Measurements from ENCODE around the gene LMBR1. TPM values are rescaled to one million over a fixed set of nuclear protein-coding genes. Genes with fewer than 3 reads are reported as not detected.

Gene LMBR1
- total RNA-seq, 1 experiment from 2014 or later: 80.8 TPM

DNA sequence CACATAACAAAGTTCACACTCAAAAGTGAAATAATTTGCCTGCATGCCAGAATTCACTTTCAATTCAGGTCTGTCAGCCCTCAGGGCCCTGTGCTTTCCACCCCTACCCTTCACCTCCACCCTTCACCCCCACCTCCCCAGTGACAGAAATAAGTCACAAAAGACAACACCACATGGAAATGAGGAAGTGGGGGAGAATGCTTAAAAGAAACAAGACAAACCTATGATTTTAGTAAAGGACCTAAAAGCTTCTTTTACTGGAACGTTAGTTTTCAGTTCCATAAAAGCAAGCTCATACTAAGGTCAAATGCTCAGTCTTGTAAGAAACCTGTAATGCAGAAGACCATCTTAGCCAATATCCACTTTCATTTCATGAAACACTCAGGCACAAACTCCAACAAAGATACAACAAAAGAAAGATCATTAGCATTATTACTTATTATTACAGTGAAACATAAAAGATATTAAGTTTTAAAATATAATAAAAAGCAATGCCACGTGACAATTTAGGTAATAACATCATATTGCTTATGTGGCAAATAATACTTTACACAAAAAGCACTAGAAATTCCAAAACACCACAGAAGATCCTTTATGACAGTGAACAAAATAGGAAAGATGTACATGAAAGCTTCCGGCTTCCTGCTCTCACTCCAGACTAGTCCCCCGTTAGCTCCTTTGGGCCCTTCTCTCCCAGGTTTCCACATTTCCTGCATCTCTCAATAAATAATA is 112.1 kb downstream of the LMBR1 start:
- no peak overlapping the region for H3K4me3 ChIP-seq
- no peaks in the 10 kb centered on the region for H3K9me3 ChIP-seq (replicated peaks)
- H3K4me1 ChIP-seq: no peaks in the 10 kb centered on the region
- H3K36me3 ChIP-seq: no peaks in the 10 kb centered on the region
- no peaks in the 10 kb centered on the region for H3K27me3 ChIP-seq
- no peak for DNase-seq
- H3K27ac ChIP-seq: no peak overlapping the region

DNA sequence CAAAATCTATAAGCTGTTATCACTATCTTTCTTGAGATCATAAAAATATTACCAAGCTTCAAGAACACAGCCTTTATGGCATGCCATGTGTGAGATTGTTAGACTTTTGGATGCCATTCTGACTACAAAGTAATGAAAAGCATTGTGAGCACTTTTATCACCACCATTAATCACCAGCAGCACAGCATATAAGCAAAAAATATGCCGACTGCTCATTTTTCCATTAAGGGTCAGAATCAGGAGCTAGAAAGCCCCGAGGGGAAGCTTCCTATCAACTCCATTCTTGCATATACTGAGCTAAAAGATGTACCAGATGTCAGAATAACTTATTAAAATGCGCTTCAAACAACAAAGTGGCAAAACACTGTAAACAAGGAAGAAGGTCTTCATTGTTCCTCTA is 114.3 kb downstream of the LMBR1 start:
- no peak overlapping the region for H3K27ac ChIP-seq
- H3K4me1 ChIP-seq: no peaks in the 10 kb centered on the region
- DNase-seq: no peak
- no peaks in the 10 kb centered on the region for H3K27me3 ChIP-seq
- H3K4me3 ChIP-seq: no peak overlapping the region
- H3K9me3 ChIP-seq (replicated peaks): no peaks in the 10 kb centered on the region
- H3K36me3 ChIP-seq: no peaks in the 10 kb centered on the region

DNA sequence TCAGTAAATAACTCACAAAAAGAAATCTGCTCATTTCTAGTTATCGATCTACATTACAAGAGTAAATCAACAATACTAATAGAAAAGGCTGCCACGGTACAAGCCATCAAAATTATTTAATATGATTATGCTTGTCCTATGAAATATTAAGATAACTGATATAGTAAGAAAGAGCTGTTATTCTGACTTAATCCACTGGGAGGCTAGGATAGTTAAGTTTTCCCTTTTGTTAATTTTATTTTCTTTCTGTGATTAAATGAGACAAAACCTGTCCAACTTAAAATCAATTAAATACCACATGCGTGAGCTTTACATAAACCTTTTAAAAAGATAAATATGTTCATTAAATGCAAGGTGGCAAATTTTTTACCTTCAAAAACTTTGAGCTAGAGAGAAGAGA is 114.8 kb downstream of the LMBR1 start:
- DNase-seq: no peak
- Histone ChIP-seq H3K27ac (no peak overlapping the region), H3K27me3 (no peaks in the 10 kb centered on the region), H3K4me3 (no peak overlapping the region), H3K36me3 (no peaks in the 10 kb centered on the region), H3K9me3 (replicated peaks) (no peaks in the 10 kb centered on the region), H3K4me1 (no peaks in the 10 kb centered on the region)

DNA sequence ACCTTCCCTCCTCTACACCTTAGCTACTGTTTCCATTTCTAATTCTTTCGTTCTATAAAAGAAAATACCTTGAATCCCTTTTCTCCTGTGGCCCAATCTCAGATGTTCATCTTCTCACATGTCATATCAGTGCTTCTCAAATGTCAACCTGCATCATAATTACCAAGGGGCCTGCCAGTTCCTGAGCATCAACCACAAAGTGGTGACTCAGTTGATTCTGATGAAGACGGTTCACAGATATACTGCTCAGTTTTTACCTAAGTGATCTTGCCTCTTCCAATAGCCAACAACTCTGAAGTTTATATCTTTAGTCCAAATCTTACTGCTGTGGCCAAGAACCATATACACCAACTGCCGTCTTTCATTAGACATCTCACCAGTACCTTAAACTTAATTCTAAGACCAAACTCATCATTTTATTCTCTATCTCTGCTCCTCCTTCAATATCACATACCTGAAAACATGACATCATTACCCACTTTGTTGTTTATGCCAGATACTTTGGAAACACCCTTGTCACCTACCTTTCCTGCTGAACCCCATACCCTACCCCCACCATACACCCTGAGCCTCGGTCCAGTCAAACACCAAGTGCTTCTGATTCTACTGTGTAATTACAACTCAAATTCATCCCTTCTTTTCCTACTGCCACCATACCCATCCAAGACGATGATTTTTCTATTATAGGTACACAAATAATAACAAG is 115.5 kb downstream of the LMBR1 start:
- Histone ChIP-seq H3K9me3 (replicated peaks) (no peaks in the 10 kb centered on the region), H3K4me1 (no peaks in the 10 kb centered on the region), H3K27me3 (no peaks in the 10 kb centered on the region), H3K36me3 (no peaks in the 10 kb centered on the region), H3K27ac (no peak overlapping the region), H3K4me3 (no peak overlapping the region)
- no peak for DNase-seq

DNA sequence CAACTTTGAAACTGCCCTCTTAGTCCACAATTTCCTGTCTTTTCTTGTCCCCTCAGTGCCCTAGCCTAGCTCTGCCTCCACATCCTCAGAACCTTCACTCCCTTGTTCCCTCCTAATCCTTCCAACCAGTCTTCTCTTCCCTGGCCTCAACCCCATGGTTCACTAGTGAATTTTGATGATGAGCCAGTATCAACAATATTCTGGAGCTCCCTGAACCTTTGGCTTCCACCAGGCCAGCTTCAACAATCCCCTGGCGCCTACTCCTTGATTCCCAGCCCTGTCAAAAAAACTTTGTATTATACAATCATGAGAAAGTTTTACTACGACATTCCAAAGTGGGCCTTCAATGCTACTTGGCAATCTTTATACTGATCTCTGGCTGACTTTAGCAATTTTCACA is 116.5 kb downstream of the LMBR1 start:
- Histone ChIP-seq H3K27me3 (no peaks in the 10 kb centered on the region), H3K9me3 (replicated peaks) (no peaks in the 10 kb centered on the region), H3K4me3 (no peak overlapping the region), H3K27ac (no peak overlapping the region), H3K36me3 (no peaks in the 10 kb centered on the region), H3K4me1 (no peaks in the 10 kb centered on the region)
- no peak for DNase-seq

DNA sequence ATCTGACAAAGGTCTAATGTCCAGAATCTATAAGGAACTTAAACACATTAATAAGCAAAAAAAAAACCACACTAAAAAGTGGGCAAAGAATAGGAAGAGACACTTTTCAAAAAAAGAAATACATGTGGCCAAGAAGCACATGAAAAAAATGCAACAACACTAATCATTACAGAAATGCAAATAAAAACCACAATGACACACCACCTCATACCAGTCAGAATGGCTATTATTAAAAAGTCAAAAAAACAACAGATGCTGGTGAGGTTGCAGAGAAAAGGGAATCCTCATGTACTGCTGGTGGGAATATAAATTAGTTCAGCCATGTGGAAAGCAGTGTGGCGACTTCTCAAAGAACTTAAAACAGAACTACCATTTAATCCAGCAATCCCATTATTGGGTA is 119.0 kb downstream of the LMBR1 start:
- H3K4me1 ChIP-seq: no peaks in the 10 kb centered on the region
- no peak for DNase-seq
- no peaks in the 10 kb centered on the region for H3K36me3 ChIP-seq
- no peaks in the 10 kb centered on the region for H3K9me3 ChIP-seq (replicated peaks)
- no peak overlapping the region for H3K4me3 ChIP-seq
- H3K27ac ChIP-seq: no peak overlapping the region
- no peaks in the 10 kb centered on the region for H3K27me3 ChIP-seq

DNA sequence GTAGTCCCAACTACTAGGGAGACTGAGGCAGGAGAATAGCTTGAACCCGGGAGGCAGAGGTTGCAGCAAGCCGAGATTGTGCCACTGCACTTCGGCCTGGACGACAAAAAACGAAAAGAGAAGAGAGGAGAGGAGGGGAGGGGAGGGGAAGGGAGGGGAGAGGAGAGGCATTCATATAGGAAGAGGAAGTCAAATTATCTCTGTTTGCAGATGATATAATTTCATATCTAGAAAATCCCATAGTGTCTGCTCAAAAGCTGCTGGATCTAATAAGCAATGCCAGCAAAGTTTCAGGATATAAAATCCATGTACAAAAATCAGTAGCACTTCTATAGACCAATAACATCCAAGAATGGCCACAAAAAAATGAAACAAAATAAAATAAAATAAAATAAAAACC is 120.3 kb downstream of the LMBR1 start:
- H3K9me3 ChIP-seq (replicated peaks): no peaks in the 10 kb centered on the region
- no peak for DNase-seq
- no peaks in the 10 kb centered on the region for H3K27me3 ChIP-seq
- no peak overlapping the region for H3K27ac ChIP-seq
- H3K36me3 ChIP-seq: no peaks in the 10 kb centered on the region
- H3K4me3 ChIP-seq: no peak overlapping the region
- H3K4me1 ChIP-seq: no peaks in the 10 kb centered on the region

DNA sequence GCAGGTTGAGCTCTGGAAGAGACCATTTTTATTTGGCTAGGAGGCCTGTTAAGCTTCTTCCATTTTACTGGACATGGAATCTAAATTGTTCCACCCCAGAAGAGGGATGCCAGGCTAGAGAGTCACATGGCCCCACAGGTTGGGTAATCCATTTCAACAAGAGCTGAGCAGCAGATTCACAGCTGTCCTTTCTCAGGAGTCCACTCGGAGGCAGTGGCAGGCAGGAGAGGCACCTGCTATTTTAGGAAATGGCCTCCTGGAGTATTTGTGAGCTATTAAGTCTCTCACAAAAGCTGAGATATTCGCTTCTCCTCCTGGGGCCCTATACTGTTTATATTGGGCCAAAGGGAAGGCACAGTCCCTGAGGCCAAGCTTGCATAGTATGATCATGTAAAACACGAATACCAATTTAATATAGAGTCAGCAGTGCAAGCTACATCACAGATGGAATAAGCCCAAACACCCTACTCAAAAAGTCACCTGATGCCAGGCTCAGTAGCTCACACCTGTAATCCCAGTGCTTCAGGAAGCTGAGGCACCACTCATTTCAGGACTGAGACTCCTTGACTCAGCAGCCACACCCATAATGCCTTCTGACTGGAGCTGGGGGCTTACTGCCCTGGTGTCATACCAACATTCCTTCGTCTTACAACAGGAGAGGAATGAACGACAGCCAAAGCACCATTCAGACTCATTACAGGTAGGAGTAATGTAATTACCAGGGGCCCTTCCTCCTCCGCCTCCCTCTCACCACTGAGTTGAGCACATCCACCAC is 124.1 kb downstream of the LMBR1 start:
- Histone ChIP-seq H3K9me3 (replicated peaks) (no peaks in the 10 kb centered on the region), H3K27ac (no peak overlapping the region), H3K36me3 (no peaks in the 10 kb centered on the region), H3K4me1 (no peaks in the 10 kb centered on the region), H3K4me3 (no peak overlapping the region), H3K27me3 (no peaks in the 10 kb centered on the region)
- DNase-seq: no peak

DNA sequence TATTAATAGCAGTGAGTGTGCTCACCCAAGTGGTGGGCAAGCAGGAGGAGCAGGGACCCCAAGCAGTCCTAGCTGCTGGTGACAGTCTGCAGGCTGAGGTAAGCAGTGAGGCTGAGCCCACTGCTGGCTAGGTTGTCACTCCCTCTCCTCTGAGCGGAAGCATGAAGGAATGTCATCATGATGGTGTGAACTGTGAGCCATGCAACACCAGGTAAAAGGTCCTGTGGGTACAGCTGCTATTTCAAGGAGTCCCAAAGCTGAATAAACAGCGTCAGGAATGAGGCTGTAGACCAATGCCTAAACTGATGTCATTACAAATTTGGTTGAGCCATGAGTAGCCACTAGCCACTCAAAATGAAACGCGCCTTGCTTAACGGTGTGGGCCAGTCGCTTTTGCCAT is 126.3 kb downstream of the LMBR1 start:
- Histone ChIP-seq H3K27ac (no peak overlapping the region), H3K4me1 (no peaks in the 10 kb centered on the region), H3K36me3 (0 out of 2 replicates have a peak, but pooled peaks cover 2% of the 10 kb centered on the region), H3K9me3 (replicated peaks) (no peaks in the 10 kb centered on the region), H3K4me3 (no peak overlapping the region), H3K27me3 (no peaks in the 10 kb centered on the region)
- DNase-seq: no peak

DNA sequence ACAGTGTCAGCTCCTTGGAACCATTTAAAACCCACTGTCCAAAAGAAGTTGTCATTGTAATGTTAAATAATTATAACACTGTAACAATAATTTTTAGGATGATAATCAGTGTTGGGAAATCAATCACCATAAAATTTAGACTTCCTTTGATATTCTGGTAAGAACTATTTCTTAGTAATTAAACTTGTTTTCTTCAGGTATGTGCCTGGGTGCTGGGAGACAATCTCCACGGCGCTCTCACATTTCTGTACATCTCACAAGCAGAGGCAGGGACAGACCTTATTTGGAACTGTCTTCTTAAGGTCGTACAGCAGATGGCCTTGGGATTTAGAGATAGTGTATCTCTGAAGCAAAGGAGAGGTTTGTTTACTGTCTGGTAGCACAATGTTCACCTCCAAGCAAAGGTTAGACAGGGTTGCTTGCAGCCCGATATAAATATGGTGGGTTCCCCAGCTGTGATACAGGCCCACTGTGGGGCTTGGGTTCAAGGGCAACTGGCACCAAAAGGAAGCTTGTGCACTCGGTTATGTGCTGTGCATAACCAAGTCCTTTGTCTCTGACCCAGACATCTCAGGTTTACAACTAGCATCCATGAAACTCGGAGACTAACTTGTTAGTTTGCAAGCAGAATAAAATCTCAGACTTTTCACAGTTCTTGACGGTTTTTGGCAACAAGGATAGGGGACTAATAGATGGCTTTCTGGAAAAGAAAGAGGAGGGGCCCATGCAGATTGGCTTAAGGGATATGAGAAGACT is 126.9 kb downstream of the LMBR1 start:
- DNase-seq: no peak
- H3K4me3 ChIP-seq: no peak overlapping the region
- 0 out of 2 replicates have a peak, but pooled peaks cover 2% of the 10 kb centered on the region for H3K36me3 ChIP-seq
- no peaks in the 10 kb centered on the region for H3K27me3 ChIP-seq
- H3K4me1 ChIP-seq: no peaks in the 10 kb centered on the region
- H3K27ac ChIP-seq: no peak overlapping the region
- H3K9me3 ChIP-seq (replicated peaks): no peaks in the 10 kb centered on the region

DNA sequence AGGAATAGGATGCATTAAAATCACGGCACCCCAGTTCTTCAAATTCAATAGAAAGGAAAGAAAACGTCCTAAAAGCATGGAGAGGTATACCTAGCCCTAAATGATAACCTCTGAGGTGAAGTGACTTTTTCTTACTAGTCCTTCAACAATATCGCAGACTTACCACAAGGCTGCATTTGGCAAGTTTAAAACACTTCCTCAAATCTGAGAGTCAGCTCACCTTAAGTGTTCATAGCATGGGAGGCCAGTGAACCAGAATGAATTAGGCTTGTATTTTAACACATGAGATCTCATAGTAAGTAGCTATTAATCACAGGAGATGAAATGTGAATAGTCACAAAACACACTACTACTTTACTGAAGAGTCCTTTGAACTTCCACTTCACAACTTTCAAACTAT is 128.2 kb downstream of the LMBR1 start:
- Histone ChIP-seq H3K4me1 (no peaks in the 10 kb centered on the region), H3K9me3 (replicated peaks) (no peaks in the 10 kb centered on the region), H3K27ac (no peak overlapping the region), H3K27me3 (no peaks in the 10 kb centered on the region), H3K36me3 (0 out of 2 replicates have a peak, but pooled peaks cover 2% of the 10 kb centered on the region), H3K4me3 (no peak overlapping the region)
- no peak for DNase-seq

DNA sequence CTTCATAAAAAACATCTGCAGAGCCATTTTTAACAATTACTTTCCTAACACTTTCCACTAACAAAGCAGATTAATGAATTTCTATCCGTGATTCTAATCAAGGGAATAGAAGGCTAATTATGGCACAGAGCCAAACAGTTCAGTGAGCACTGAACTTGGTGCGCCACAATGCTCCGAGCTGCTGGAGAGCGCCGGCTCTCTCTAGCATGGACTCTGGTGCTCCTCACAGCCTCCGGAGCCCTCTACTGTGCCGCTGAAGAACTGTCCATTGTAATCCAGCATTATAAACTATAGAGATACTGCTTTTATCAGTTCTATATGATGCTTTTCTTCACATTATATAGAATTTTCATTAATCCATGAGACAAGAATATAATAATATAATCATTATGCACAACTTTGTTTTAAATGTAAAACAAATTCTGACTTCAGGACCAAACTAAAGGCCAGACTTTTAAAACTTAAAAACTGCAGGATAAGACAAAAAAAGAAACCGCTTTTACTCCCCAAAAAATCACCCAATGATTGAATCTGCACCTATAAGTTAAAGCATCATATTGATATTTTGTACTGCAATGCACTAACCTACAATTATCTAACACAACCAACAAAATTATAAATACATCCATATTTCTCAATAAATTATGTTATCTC is 128.8 kb downstream of the LMBR1 start:
- Histone ChIP-seq H3K9me3 (replicated peaks) (no peaks in the 10 kb centered on the region), H3K27ac (no peak overlapping the region), H3K4me1 (no peaks in the 10 kb centered on the region), H3K36me3 (0 out of 2 replicates have a peak, but pooled peaks cover 2% of the 10 kb centered on the region), H3K27me3 (no peaks in the 10 kb centered on the region), H3K4me3 (no peak overlapping the region)
- DNase-seq: peak; percentile 35 to 49

DNA sequence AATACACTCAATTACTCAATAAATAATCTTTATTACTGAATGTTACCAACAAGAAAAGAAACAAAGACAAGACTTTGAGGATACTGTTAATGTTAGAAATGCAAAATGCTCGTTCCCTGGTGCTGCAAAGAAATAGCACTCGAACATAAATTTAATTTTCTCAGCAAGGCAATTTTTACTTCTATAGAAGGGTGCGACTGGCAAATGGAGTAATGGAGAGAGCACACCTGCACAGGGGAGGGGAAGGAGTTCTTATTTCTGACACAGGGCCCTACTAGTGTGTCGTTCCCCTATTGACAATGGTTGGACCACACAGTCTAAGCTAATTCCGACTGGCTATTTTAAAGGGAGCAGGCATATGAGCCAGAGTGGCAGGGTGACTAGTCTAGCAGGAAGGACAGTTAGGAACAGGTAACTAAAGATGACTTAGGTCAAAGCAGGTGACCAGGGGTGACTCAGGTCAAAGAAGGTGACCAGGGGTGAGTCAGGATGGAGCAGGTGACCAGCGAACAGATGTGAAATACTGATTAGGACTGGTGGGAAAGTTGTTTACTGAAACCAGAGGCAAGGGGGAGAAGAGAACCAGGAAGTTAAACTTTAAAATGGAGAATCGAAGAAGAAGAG is 133.3 kb downstream of the LMBR1 start:
- Histone ChIP-seq H3K27ac (no peak overlapping the region), H3K4me3 (no peak overlapping the region), H3K9me3 (replicated peaks) (no peaks in the 10 kb centered on the region), H3K4me1 (no peaks in the 10 kb centered on the region), H3K36me3 (0 out of 2 replicates have a peak, but pooled peaks cover 2% of the 10 kb centered on the region), H3K27me3 (no peaks in the 10 kb centered on the region)
- DNase-seq: no peak

DNA sequence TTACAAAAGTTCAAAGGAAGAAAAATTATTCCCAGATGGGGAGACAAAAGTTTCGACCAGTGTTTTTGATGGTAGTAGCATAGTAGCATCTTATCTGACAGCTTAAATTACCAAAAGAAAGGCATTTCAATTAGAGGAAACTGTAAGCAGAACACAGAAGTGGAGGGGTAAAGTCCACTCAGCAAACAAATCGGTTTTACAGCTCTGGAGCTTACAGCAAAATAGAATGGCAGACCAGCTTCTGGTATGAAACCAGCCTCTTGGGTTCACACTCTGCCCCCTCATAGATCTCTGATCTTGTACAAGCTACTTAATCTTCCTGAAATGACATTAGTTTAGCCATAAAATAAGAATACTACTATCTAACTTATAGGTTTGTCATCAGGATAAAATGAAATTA is 133.8 kb downstream of the LMBR1 start:
- DNase-seq: no peak
- H3K36me3 ChIP-seq: 0 out of 2 replicates have a peak, but pooled peaks cover 2% of the 10 kb centered on the region
- H3K4me3 ChIP-seq: no peak overlapping the region
- H3K4me1 ChIP-seq: no peaks in the 10 kb centered on the region
- no peaks in the 10 kb centered on the region for H3K9me3 ChIP-seq (replicated peaks)
- no peaks in the 10 kb centered on the region for H3K27me3 ChIP-seq
- H3K27ac ChIP-seq: no peak overlapping the region

Measured in SJCRH30 (cell line).